Smooth muscle cell (in vitro differentiated cells): ENCODE results near the gene PTPRG. TPM values are rescaled to one million over a fixed set of nuclear protein-coding genes. Genes with fewer than 3 reads are reported as not detected.
A peak's percentile ranks its signal among the peaks of the same experiment; 100 is the strongest.

Source experiments
- DNase-seq: peaks from one replicate; lab custom pipeline; 2025; ENCODE audit not compliant: unreplicated experiment; lab: John Stamatoyannopoulos, UW
- H2AFZ ChIP-seq: fragments of 200-600 bp; sonication (generic); 2 replicates; pipeline ENCODE4 v1.6.0; 2016; ENCODE audit warnings: antibody characterized with exemption, low read depth, mild to moderate bottlenecking
- H3F3A ChIP-seq: fragments of 200-600 bp; sonication (generic); 2 replicates; pipeline ENCODE4 v1.6.0; 2017; ENCODE audit warnings: antibody characterized with exemption, low read depth
- H3K27ac ChIP-seq: fragments of 200-600 bp; sonication (generic); 2 replicates; pipeline ENCODE4 v1.5.1; 2016; ENCODE audit warnings: low read depth, mild to moderate bottlenecking
- H3K27me3 ChIP-seq: fragments of 200-600 bp; sonication (generic); 2 replicates; pipeline ENCODE4 v1.6.1; 2016; ENCODE audit warnings: low read depth, mild to moderate bottlenecking
- H3K36me3 ChIP-seq: fragments of 200-600 bp; sonication (generic); 2 replicates; pipeline ENCODE4 v1.5.1; 2016; ENCODE audit warnings: low read depth
- H3K4me1 ChIP-seq: fragments of 200-600 bp; sonication (generic); 2 replicates; pipeline ENCODE4 v1.5.1; 2016; ENCODE audit warnings: low read depth
- H3K4me2 ChIP-seq: fragments of 200-600 bp; sonication (generic); 2 replicates; pipeline ENCODE4 v1.6.0; 2016; ENCODE audit warnings: mild to moderate bottlenecking
- H3K4me3 ChIP-seq: fragments of 200-600 bp; sonication (generic); 2 replicates; pipeline ENCODE4 v1.5.1; 2016; ENCODE audit warnings: mild to moderate bottlenecking
- H3K79me2 ChIP-seq: fragments of 200-600 bp; sonication (generic); 2 replicates; pipeline ENCODE4 v1.6.0; 2016; ENCODE audit warnings: low read depth, mild to moderate bottlenecking
- H3K9ac ChIP-seq: fragments of 200-600 bp; sonication (generic); 2 replicates; pipeline ENCODE4 v1.6.0; 2016; ENCODE audit warnings: low read depth
- H3K9me3 ChIP-seq: fragments of 200-600 bp; sonication (generic); replicated peaks from 2 replicates; pipeline ENCODE4 v1.5.1; 2016; ENCODE audit warnings: low read depth
- H4K20me1 ChIP-seq: fragments of 200-600 bp; sonication (generic); 2 replicates; pipeline ENCODE4 v1.6.0; 2016; ENCODE audit warnings: low read depth
- CTCF ChIP-seq: fragments of 200-600 bp; sonication (generic); IDR thresholded peaks from 2 replicates; pipeline ENCODE4 v1.5.1; 2017; ENCODE audit warnings: borderline replicate concordance, mild to moderate bottlenecking, antibody characterized with exemption; ENCODE audit not compliant: insufficient read depth, poor library complexity, severe bottlenecking
- WGBS: methylation state at CpG from one replicate; pipeline ENCODE4 v1.1.7; 2016; ENCODE audit warnings: low lambda C conversion rate; 5-methylcytosine and 5-hydroxymethylcytosine counted together
- polyA plus RNA-seq: library from polyadenylated mRNA; unstranded; fragments of >200 nt; fragmentation: Nextera tagmentation; extraction: Ambion mirVana; gene quantifications from 2 replicates; pipeline ENCODE4 v1.2.1, GENCODE V29; 2016
- total RNA-seq: library from RNA; depleted of rRNA; stranded (reverse); fragments of >200 nt; gene quantifications from 2 replicates; pipeline ENCODE4 v1.2.3, GENCODE V29; 2014

PTPRG gene
- total and polyA plus RNA-seq, 2 experiments from 2014 or later, result 21.2 to 87.3 TPM

- no peaks in the 10 kb centered on the region for H4K20me1 ChIP-seq
- no peak for TF ChIP-seq CTCF
- H3K9ac ChIP-seq, result no peak overlapping the region
- H2AFZ ChIP-seq, result no peak overlapping the region
- WGBS, result 79% methylated on average over 3 of the region's 3 CpGs
- no peaks in the 10 kb centered on the region for H3K9me3 ChIP-seq
- peaks cover 13% of the 10 kb centered on the region for H3K4me1 ChIP-seq
- H3K27ac ChIP-seq, result no peak overlapping the region
- H3K4me3 ChIP-seq, result no peak overlapping the region
- no peaks in the 10 kb centered on the region for H3K79me2 ChIP-seq
- no peaks in the 10 kb centered on the region for H3K27me3 ChIP-seq
- H3F3A ChIP-seq, result no peaks in the 10 kb centered on the region
- no peak overlapping the region for H3K4me2 ChIP-seq
- no peak for DNase-seq
- H3K36me3 ChIP-seq, result no peaks in the 10 kb centered on the region
Measured at GRCh38 chr3:61535826-61536225, 25.5 kb upstream of the PTPRG start.

- Histone ChIP-seq H3K4me1 (peaks cover 8% of the 10 kb centered on the region), H4K20me1 (no peaks in the 10 kb centered on the region), H3K27ac (no peak overlapping the region), H3K27me3 (no peaks in the 10 kb centered on the region), H3K36me3 (no peaks in the 10 kb centered on the region), H3K4me2 (peak overlapping the region; percentile 59), H3K79me2 (no peaks in the 10 kb centered on the region), H3K4me3 (peak overlapping the region; percentile 8), H3K9me3 (no peaks in the 10 kb centered on the region), H3K9ac (no peak overlapping the region), H3F3A (no peaks in the 10 kb centered on the region), H2AFZ (peak overlapping the region; percentile 86)
- WGBS, result 14% methylated on average over 6 of the region's 6 CpGs
- DNase-seq, result no peak
- TF ChIP-seq CTCF, result no peak
Measured at GRCh38 chr3:61537366-61537765, 24.0 kb upstream of the PTPRG start.

DNA sequence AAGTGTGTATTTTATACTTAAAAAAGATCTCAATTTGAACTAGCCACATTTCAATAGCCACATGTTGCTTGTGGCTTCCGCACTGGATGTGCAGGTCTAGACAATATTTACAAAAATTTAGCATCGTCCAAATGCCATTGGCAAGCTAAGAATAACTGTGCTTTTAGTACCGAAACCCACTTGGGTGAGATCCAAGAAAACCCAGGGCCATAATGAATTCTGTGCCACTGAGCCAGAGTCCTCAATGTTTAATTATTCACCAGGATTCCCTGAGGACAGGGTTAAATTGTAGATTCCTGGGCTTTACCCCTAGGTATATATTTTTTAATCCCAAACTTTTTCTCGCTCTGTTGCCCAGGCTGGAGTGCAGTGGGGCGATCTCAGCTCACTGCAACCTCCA, 22.9 kb upstream of the PTPRG start:
- DNase-seq, result no peak
- H2AFZ ChIP-seq, result no peak overlapping the region

More for the DNA sequence above, 22.9 kb upstream of the PTPRG start:
- no peak for TF ChIP-seq CTCF
- H3K9ac ChIP-seq, result no peak overlapping the region
- H3K36me3 ChIP-seq, result no peaks in the 10 kb centered on the region
- no peak overlapping the region for H3K27ac ChIP-seq
- peaks cover 8% of the 10 kb centered on the region for H3K4me1 ChIP-seq
- H3K4me2 ChIP-seq, result no peak overlapping the region
- no peaks in the 10 kb centered on the region for H3K79me2 ChIP-seq
- H3K27me3 ChIP-seq, result no peaks in the 10 kb centered on the region
- H3K4me3 ChIP-seq, result no peak overlapping the region
- no peaks in the 10 kb centered on the region for H4K20me1 ChIP-seq
- H3K9me3 ChIP-seq, result no peaks in the 10 kb centered on the region
- WGBS, result 94% methylated on average over 5 of the region's 5 CpGs
- no peaks in the 10 kb centered on the region for H3F3A ChIP-seq
